ENCODE results near the gene EFCAB5.

DNA sequence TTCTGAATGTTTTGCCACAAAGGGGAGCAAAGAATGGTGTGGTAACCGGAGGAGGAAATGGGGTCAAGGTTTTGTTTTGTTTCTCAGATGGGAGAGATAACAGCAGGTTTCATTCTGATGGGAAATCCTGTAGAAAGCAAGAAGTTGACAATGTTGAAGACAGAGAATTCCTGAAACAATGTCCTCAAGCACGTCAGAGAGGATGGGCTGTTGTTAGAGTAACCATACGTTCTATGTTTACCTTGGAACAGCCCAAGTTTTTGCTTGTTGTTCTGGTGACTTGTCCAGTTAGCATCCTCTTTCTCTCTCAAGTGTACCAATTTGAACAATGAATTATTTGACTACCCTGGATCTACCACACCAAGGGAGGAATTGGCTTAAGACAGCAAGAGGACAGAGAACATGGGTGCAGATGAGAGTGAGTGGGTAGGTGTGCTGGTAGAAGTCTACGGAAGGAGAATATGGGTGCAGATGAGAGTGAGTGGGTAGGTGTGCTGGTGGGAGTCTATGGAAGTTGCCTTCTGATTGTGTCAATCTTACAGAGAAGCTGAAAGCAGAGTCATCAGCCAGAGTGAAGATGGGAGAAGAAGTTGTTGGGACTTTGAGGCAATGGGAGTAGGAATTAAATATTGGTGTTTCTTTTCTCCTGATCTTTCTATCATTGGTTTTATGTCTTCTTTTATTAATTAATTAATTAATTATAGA is 160.4 kb downstream of the EFCAB5 start:
- no peak for TF ChIP-seq FOXP2 (optimal IDR thresholded peaks at IDR 0.05; ENCODE audit: control extremely low read depth, extremely low read length, insufficient read depth)
- no peak for TF ChIP-seq EZH2 (IDR thresholded peaks at IDR 0.05)
- TF ChIP-seq POLR2AphosphoS5 (IDR thresholded peaks at IDR 0.05; ENCODE audit: borderline replicate concordance, low read depth, low read length): no peak

Measured in SK-N-MC (cell line).